Upper lobe of right lung (tissue), 1 donor: Measurements from ENCODE around the gene MBD2. TPM values are rescaled to one million over a fixed set of nuclear protein-coding genes. Genes with fewer than 3 reads are reported as not detected.
"Not testable (repeated sequence)": the region's sequence is repeated elsewhere in the genome, so short reads cannot be mapped to it uniquely, and the experiment has no call there.

Source experiments
- ATAC-seq: fragments of 200-7000 bp; cut with Tn5 transposase; one replicate; pipeline ENCODE4 v1.9.1; 2020; ENCODE audit warnings: mild to moderate bottlenecking, moderate library complexity
- DNase-seq: peaks from one replicate; pipeline ENCODE4 v3.0.0-alpha.2; 2020
- H3K27ac ChIP-seq: fragments of 200-600 bp; one replicate; pipeline ENCODE4 v1.8.0; 2022
- H3K27me3 ChIP-seq: fragments of 200-600 bp; one replicate; pipeline ENCODE4 v1.8.0; 2022; ENCODE audit warnings: mild to moderate bottlenecking
- H3K36me3 ChIP-seq: fragments of 200-600 bp; one replicate; pipeline ENCODE4 v1.8.0; 2022
- H3K4me1 ChIP-seq: fragments of 200-600 bp; one replicate; pipeline ENCODE4 v1.8.0; 2022
- H3K4me3 ChIP-seq: fragments of 200-600 bp; one replicate; pipeline ENCODE4 v1.8.0; 2022; ENCODE audit warnings: mild to moderate bottlenecking
- H3K9me3 ChIP-seq: fragments of 200-600 bp; one replicate; pipeline ENCODE4 v1.8.0; 2022
- CTCF ChIP-seq: fragments of 200-600 bp; IDR thresholded peaks from one replicate; pipeline ENCODE4 v1.8.0; 2022; ENCODE audit warnings: antibody characterized with exemption
- intact Hi-C: fragments of 100-400 bp; cut with DNase I; formaldehyde crosslinking; loops from one replicate; pipeline ENCODE4 v1.11.0; 2022
- total RNA-seq: library from RNA; stranded (reverse); fragmentation: NEBNext Ultra II Directional; extraction: Animal tissue kit (Norgen Biotek cat#: 25700); gene quantifications from one replicate; pipeline ENCODE4 v1.2.1, GENCODE V29; 2021
- donor health status: DM: no; HTN: yes; CAD: no; lungs with severe emphysema.

The MBD2 gene
- total RNA-seq, 1 donor from 2014 or later: 78.4 TPM

- no peaks in the 10 kb centered on the region for H3K36me3 ChIP-seq
- no peaks in the 10 kb centered on the region for H3K27me3 ChIP-seq
- H3K9me3 ChIP-seq: no peaks in the 10 kb centered on the region
- no peak overlapping the region for H3K4me3 ChIP-seq
- intact Hi-C loops: no loop called here
- no peak for ATAC-seq
- no peak overlapping the region for H3K27ac ChIP-seq
- peaks cover 9% of the 10 kb centered on the region for H3K4me1 ChIP-seq
- no peak for DNase-seq
- no peak for TF ChIP-seq CTCF
Observed at GRCh38 chr18:54215069-54215468, 9.4 kb downstream of the MBD2 start.

- Histone ChIP-seq H3K27me3 (no peaks in the 10 kb centered on the region), H3K4me3 (no peak overlapping the region), H3K4me1 (peaks cover 18% of the 10 kb centered on the region), H3K9me3 (no peaks in the 10 kb centered on the region), H3K27ac (no peak overlapping the region), H3K36me3 (no peaks in the 10 kb centered on the region)
- ATAC-seq (no peak), DNase-seq (no peak)
- no peak for TF ChIP-seq CTCF
- intact Hi-C loops: no loop called here
Observed at GRCh38 chr18:54210463-54210862, 14.0 kb downstream of the MBD2 start.

- no peak overlapping the region for H3K27ac ChIP-seq
- H3K36me3 ChIP-seq: no peaks in the 10 kb centered on the region
- peaks cover 23% of the 10 kb centered on the region for H3K4me1 ChIP-seq
- H3K4me3 ChIP-seq: no peak overlapping the region
- no peaks in the 10 kb centered on the region for H3K27me3 ChIP-seq
- TF ChIP-seq CTCF: no peak
- no peak for DNase-seq
- intact Hi-C loops: no loop called here
- no peak for ATAC-seq
- no peaks in the 10 kb centered on the region for H3K9me3 ChIP-seq
Observed at GRCh38 chr18:54209471-54210180, 14.8 kb downstream of the MBD2 start.

- no peak for DNase-seq
- H3K9me3 ChIP-seq: no peaks in the 10 kb centered on the region
- no peak overlapping the region for H3K27ac ChIP-seq
- peaks cover 23% of the 10 kb centered on the region for H3K4me1 ChIP-seq
- H3K36me3 ChIP-seq: peaks cover 27% of the 10 kb centered on the region
- intact Hi-C loops: no loop called here
- H3K27me3 ChIP-seq: no peaks in the 10 kb centered on the region
- no peak overlapping the region for H3K4me3 ChIP-seq
- ATAC-seq: no peak
- no peak for TF ChIP-seq CTCF
Observed at GRCh38 chr18:54206447-54206846, 18.0 kb downstream of the MBD2 start.

GRCh38 chr18:54205959-54206358, 18.5 kb downstream of the MBD2 start:
- intact Hi-C loops: no loop called here
- Histone ChIP-seq H3K36me3 (peaks cover 32% of the 10 kb centered on the region), H3K4me1 (peaks cover 23% of the 10 kb centered on the region), H3K4me3 (no peak overlapping the region), H3K27me3 (no peaks in the 10 kb centered on the region), H3K9me3 (no peaks in the 10 kb centered on the region), H3K27ac (no peak overlapping the region)
- no peak for TF ChIP-seq CTCF
- peak; percentile 27 for ATAC-seq
- no peak for DNase-seq

GRCh38 chr18:54205448-54205847, 19.0 kb downstream of the MBD2 start:
- H3K9me3 ChIP-seq, H3K4me3 ChIP-seq, H3K27ac ChIP-seq, intact Hi-C loops, ATAC-seq, DNase-seq, H3K27me3 ChIP-seq: not testable (repeated sequence)
- H3K36me3 ChIP-seq: peaks cover 33% of the 10 kb centered on the region
- H3K4me1 ChIP-seq: peaks cover 23% of the 10 kb centered on the region
